HepG2 (cell line): ENCODE results near the gene COX14. TPM values are rescaled to one million over a fixed set of nuclear protein-coding genes. Genes with fewer than 3 reads are reported as not detected.
A peak's percentile ranks its signal among the peaks of the same experiment; 100 is the strongest.

Experiments
- CREB1 ChIP-seq, 2 experiments: fragments of 450-650 bp in 1 of 2; IDR thresholded peaks; 2 replicates each; pipeline ENCODE4 v1.6.1; 2016 to 2017; ENCODE audit warnings: control low read depth in 1 of 2, mild to moderate bottlenecking in 1 of 2, missing compliant biosample characterization in 1 of 2, missing genetic modification characterization in 1 of 2
- EP300 ChIP-seq, 3 experiments: sonication (generic) in 1 of 3; formaldehyde crosslinking in 1 of 3; IDR thresholded peaks; 2 replicates each; pipeline versions ENCODE4 v1.5.1 to v1.6.1; 2011 to 2020; ENCODE audit warnings: low read depth in 2 of 3, low read length in 2 of 3, borderline replicate concordance in 1 of 3, improper control_type of control experiment in 1 of 3, mild to moderate bottlenecking in 1 of 3, missing genetic modification reagents in 1 of 3, moderate library complexity in 1 of 3
- FOXC1 ChIP-seq: sonication (generic); formaldehyde crosslinking; IDR thresholded peaks from 2 replicates; pipeline ENCODE4 v1.8.0; 2022; ENCODE audit warnings: mild to moderate bottlenecking, missing genetic modification reagents, borderline replicate concordance
- HDAC2 ChIP-seq: sonication (generic); formaldehyde crosslinking; IDR thresholded peaks from 2 replicates; pipeline ENCODE4 v1.4.0; 2020; ENCODE audit warnings: missing genetic modification reagents
- HIVEP1 ChIP-seq: sonication (generic); formaldehyde crosslinking; IDR thresholded peaks from 2 replicates; pipeline ENCODE4 v1.4.0; 2020; ENCODE audit warnings: mild to moderate bottlenecking, missing genetic modification reagents
- HOXA3 ChIP-seq: sonication (generic); formaldehyde crosslinking; IDR thresholded peaks from 2 replicates; pipeline ENCODE4 v1.5.0; 2020; ENCODE audit warnings: missing genetic modification reagents
- IKZF1 ChIP-seq: fragments of 450-650 bp; IDR thresholded peaks from 2 replicates; pipeline ENCODE4 v1.7.1; 2016
- KLF13 ChIP-seq: sonication (generic); formaldehyde crosslinking; IDR thresholded peaks from 2 replicates; pipeline ENCODE4 v1.4.0; 2020; ENCODE audit warnings: mild to moderate bottlenecking, missing genetic modification reagents
- NFYB ChIP-seq: sonication (generic); formaldehyde crosslinking; IDR thresholded peaks from 2 replicates; pipeline ENCODE4 v1.4.0; 2020; ENCODE audit warnings: missing genetic modification reagents
- SETDB1 ChIP-seq: sonication (generic); formaldehyde crosslinking; IDR thresholded peaks from 2 replicates; pipeline ENCODE4 v1.5.1; 2020; ENCODE audit warnings: missing genetic modification reagents, mild to moderate bottlenecking, borderline replicate concordance
- YEATS4 ChIP-seq: sonication (generic); formaldehyde crosslinking; IDR thresholded peaks from 2 replicates; pipeline ENCODE4 v1.4.0; 2020; ENCODE audit warnings: missing genetic modification reagents, borderline replicate concordance
- ZFP1 ChIP-seq: IDR thresholded peaks from 2 replicates; pipeline ENCODE4 v1.6.1; 2016
- ZFP36L2 ChIP-seq: sonication (generic); formaldehyde crosslinking; IDR thresholded peaks from 2 replicates; pipeline ENCODE4 v1.4.0; 2020; ENCODE audit warnings: missing genetic modification reagents
- ZNF101 ChIP-seq: sonication (generic); formaldehyde crosslinking; IDR thresholded peaks from 2 replicates; pipeline ENCODE4 v1.4.0; 2020; ENCODE audit warnings: mild to moderate bottlenecking, low read depth, missing genetic modification reagents, borderline replicate concordance
- ZNF207 ChIP-seq: fragments of 450-650 bp; IDR thresholded peaks from 2 replicates; pipeline ENCODE4 v1.6.1; 2016; ENCODE audit warnings: antibody characterized with exemption, borderline replicate concordance
- ZNF292 ChIP-seq: sonication (generic); formaldehyde crosslinking; IDR thresholded peaks from 2 replicates; pipeline ENCODE4 v1.8.1; 2022; ENCODE audit warnings: mild to moderate bottlenecking, low read depth, missing genetic modification reagents, borderline replicate concordance
- ZNF337 ChIP-seq: sonication (generic); formaldehyde crosslinking; IDR thresholded peaks from 2 replicates; pipeline ENCODE4 v1.5.1; 2020; ENCODE audit warnings: missing genetic modification reagents, low read depth, mild to moderate bottlenecking, borderline replicate concordance
- ZNF670 ChIP-seq: sonication (generic); formaldehyde crosslinking; IDR thresholded peaks from 2 replicates; pipeline ENCODE4 v1.8.0; 2022; ENCODE audit warnings: mild to moderate bottlenecking, missing genetic modification reagents, borderline replicate concordance
- ZNF703 ChIP-seq: sonication (generic); formaldehyde crosslinking; IDR thresholded peaks from 2 replicates; pipeline ENCODE4 v1.5.1; 2020; ENCODE audit warnings: missing genetic modification reagents, mild to moderate bottlenecking, moderate library complexity, borderline replicate concordance
- polyA plus RNA-seq, 8 experiments: library from polyadenylated mRNA; depleted of rRNA in 3 of 8; stranded (reverse) in 7 of 8; unstranded in 1 of 8; fragments of >200 nt; fragmentation: Illumina TruSeq in 4 of 8; extraction: Trizol in 4 of 8; gene quantifications; 2 replicates each; pipeline versions ENCODE4 v1.2.1 to v1.2.3, GENCODE V29; 2011 to 2016; ENCODE audit warnings: low read depth in 4 of 8, missing spikeins in 1 of 8, mixed read lengths in 1 of 8; ENCODE audit not compliant: insufficient read depth in 1 of 8
- total RNA-seq, 5 experiments: library from RNA; depleted of rRNA; stranded (reverse); fragments of >200 nt; fragmentation: Illumina TruSeq; extraction: Trizol; gene quantifications; 2 replicates each; pipeline ENCODE4 v1.2.3, GENCODE V29; 2016; ENCODE audit warnings: low read depth in 1 of 5
- TF ChIP-seq, protein P1 (sequence below): sonication (generic); formaldehyde crosslinking; IDR thresholded peaks from 2 replicates; pipeline ENCODE4 v1.9.0; 2022; ENCODE audit warnings: low read depth, missing genetic modification reagents
- TF ChIP-seq, protein P2 (sequence below): sonication (generic); formaldehyde crosslinking; IDR thresholded peaks from 2 replicates; pipeline ENCODE4 v1.4.0; 2020; ENCODE audit warnings: missing genetic modification reagents, borderline replicate concordance
- TF ChIP-seq, protein P3 (sequence below): sonication (generic); formaldehyde crosslinking; IDR thresholded peaks from 2 replicates; pipeline ENCODE4 v1.5.0; 2020; ENCODE audit warnings: mild to moderate bottlenecking, missing genetic modification reagents
- TF ChIP-seq, protein P4 (sequence below): sonication (generic); formaldehyde crosslinking; IDR thresholded peaks from 2 replicates; pipeline ENCODE4 v1.4.0; 2020; ENCODE audit warnings: missing genetic modification reagents

Gene COX14
- total and polyA plus RNA-seq, 2 of the 13 experiments (the other 11 are each of a cell fraction or from before 2014, with no cell fraction given) = 53.0 to 71.6 TPM

DNA sequence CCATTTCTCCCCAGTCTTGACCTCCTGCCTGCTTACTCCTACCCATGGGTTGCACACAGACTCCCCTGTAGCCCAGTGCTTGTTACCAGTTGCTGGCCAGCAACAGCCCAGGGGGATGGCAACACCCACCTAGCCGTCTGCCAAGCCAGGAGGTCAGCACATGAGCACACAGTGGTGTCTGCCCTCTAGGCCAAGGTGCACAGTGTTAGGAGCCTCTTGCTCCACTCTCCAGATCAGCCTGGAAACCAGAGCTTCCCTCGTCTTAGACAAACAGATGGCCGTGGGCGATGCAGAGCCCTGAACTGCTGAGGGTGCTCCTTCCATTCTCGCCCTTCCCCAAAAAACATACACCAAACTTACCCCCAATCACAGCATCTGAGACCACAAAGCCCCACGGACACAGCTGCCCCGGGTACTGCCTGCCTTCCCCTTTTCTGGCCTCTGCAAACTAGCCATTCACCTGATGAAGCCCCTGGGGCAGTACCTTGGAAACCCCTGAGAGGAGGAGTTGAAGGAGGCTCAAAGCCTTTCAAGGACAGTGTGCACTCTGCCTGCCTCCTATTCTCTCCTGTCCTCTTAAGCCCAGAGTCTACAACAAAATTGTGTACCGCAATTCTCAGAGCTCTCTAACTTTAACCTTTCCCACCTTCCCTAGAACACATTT lies 9.3 kb upstream of the COX14 start (continued):
- TF ChIP-seq, protein P1, sequence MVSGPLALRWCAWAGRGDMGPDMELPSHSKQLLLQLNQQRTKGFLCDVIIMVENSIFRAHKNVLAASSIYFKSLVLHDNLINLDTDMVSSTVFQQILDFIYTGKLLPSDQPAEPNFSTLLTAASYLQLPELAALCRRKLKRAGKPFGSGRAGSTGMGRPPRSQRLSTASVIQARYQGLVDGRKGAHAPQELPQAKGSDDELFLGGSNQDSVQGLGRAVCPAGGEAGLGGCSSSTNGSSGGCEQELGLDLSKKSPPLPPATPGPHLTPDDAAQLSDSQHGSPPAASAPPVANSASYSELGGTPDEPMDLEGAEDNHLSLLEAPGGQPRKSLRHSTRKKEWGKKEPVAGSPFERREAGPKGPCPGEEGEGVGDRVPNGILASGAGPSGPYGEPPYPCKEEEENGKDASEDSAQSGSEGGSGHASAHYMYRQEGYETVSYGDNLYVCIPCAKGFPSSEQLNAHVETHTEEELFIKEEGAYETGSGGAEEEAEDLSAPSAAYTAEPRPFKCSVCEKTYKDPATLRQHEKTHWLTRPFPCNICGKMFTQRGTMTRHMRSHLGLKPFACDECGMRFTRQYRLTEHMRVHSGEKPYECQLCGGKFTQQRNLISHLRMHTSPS (CRISPR knock-in tag) = peak; percentile 73; the same call in 1 of the 2 replicates
- TF ChIP-seq IKZF1 = no peak
- TF ChIP-seq, protein P2, sequence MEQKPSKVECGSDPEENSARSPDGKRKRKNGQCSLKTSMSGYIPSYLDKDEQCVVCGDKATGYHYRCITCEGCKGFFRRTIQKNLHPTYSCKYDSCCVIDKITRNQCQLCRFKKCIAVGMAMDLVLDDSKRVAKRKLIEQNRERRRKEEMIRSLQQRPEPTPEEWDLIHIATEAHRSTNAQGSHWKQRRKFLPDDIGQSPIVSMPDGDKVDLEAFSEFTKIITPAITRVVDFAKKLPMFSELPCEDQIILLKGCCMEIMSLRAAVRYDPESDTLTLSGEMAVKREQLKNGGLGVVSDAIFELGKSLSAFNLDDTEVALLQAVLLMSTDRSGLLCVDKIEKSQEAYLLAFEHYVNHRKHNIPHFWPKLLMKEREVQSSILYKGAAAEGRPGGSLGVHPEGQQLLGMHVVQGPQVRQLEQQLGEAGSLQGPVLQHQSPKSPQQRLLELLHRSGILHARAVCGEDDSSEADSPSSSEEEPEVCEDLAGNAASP (CRISPR knock-in tag) = 0 out of 2 replicates have a peak, but pooled peaks have one; percentile 19
- TF ChIP-seq ZNF703 (CRISPR knock-in tag) = no peak
- no peak for TF ChIP-seq ZNF207
- TF ChIP-seq FOXC1 (CRISPR knock-in tag) = peak; percentile 42; the same call in 1 of the 2 replicates
- no peak for TF ChIP-seq ZNF337 (CRISPR knock-in tag)
- TF ChIP-seq ZFP36L2 (CRISPR knock-in tag) = no peak
- TF ChIP-seq, protein P3, sequence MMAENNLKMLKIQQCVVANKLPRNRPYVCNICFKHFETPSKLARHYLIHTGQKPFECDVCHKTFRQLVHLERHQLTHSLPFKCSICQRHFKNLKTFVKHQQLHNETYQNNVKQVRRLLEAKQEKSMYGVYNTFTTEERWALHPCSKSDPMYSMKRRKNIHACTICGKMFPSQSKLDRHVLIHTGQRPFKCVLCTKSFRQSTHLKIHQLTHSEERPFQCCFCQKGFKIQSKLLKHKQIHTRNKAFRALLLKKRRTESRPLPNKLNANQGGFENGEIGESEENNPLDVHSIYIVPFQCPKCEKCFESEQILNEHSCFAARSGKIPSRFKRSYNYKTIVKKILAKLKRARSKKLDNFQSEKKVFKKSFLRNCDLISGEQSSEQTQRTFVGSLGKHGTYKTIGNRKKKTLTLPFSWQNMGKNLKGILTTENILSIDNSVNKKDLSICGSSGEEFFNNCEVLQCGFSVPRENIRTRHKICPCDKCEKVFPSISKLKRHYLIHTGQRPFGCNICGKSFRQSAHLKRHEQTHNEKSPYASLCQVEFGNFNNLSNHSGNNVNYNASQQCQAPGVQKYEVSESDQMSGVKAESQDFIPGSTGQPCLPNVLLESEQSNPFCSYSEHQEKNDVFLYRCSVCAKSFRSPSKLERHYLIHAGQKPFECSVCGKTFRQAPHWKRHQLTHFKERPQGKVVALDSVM (CRISPR knock-in tag) = no peak
- TF ChIP-seq HDAC2 (CRISPR knock-in tag) = peak; percentile 54; the same call in 1 of the 2 replicates
- TF ChIP-seq SETDB1 (CRISPR knock-in tag) = no peak
- no peak for TF ChIP-seq EP300 (IDR thresholded peaks at IDR 0.05; ENCODE audit: low read depth in 2 of 2, low read length in 2 of 2)
- peak; percentile 55; the same call in 1 of the 2 replicates for TF ChIP-seq EP300 (CRISPR knock-in tag; IDR thresholded peaks at IDR 0.05; ENCODE audit: borderline replicate concordance)
- TF ChIP-seq ZFP1 (CRISPR knock-in tag) = no peak
- TF ChIP-seq HIVEP1 (CRISPR knock-in tag) = peak; percentile 49; the same call in 1 of the 2 replicates
- TF ChIP-seq NFYB (CRISPR knock-in tag) = no peak
- TF ChIP-seq ZNF292 (CRISPR knock-in tag) = peak; percentile 50; the same call in 1 of the 2 replicates
- TF ChIP-seq KLF13 = no peak
- TF ChIP-seq, protein P4, sequence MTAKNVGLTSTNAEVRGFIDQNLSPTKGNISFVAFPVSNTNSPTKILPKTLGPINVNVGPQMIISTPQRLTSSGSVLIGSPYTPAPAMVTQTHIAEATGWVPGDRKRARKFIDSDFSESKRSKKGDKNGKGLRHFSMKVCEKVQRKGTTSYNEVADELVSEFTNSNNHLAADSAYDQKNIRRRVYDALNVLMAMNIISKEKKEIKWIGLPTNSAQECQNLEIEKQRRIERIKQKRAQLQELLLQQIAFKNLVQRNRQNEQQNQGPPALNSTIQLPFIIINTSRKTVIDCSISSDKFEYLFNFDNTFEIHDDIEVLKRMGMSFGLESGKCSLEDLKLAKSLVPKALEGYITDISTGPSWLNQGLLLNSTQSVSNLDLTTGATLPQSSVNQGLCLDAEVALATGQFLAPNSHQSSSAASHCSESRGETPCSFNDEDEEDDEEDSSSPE (CRISPR knock-in tag) = 0 out of 2 replicates have a peak, but pooled peaks have one; percentile 33
- no peak for TF ChIP-seq CREB1 (IDR thresholded peaks at IDR 0.05)
- no peak for TF ChIP-seq CREB1 (CRISPR knock-in tag; IDR thresholded peaks at IDR 0.05)
- TF ChIP-seq YEATS4 (CRISPR knock-in tag) = peak; percentile 52; the same call in 1 of the 2 replicates
- peak; percentile 59; the same call in 1 of the 2 replicates for TF ChIP-seq HOXA3 (CRISPR knock-in tag)
- no peak for TF ChIP-seq ZNF101 (CRISPR knock-in tag)
- TF ChIP-seq ZNF670 (CRISPR knock-in tag) = 0 out of 2 replicates have a peak, but pooled peaks have one; percentile 7
